ENCODE data around the gene ST8SIA1. TPM values are rescaled to one million over a fixed set of nuclear protein-coding genes. Genes with fewer than 3 reads are reported as not detected.

The ST8SIA1 gene
- total and polyA plus RNA-seq, 2 of the 8 experiments (the other 6 are each of a cell fraction or from before 2014, with no cell fraction given) = 1.9 to 4.4 TPM

GRCh38 chr12:22339691-22340090 is 5.2 kb upstream of the ST8SIA1 start:
- Histone ChIP-seq H3K4me2 (ENCODE audit: insufficient read depth in 1 of 2, low read depth in 2 of 2, low read length in 2 of 2) (no peak overlapping the region), H3K23ac (ENCODE audit: insufficient read length) (no peak overlapping the region), H3K4me1 (replicated peaks in 1 of 4; ENCODE audit: control insufficient read depth in 3 of 4, insufficient read depth in 4 of 4, low read length in 3 of 4) (no peaks in the 10 kb centered on the region), H3K36me3 (ENCODE audit: control insufficient read depth in 2 of 4, insufficient read depth in 4 of 4, low read length in 3 of 4) (no peaks in the 10 kb centered on the region), H3K9me3 (ENCODE audit: insufficient read depth in 2 of 2, low read depth in 1 of 2, low read length in 1 of 2) (no peaks in the 10 kb centered on the region), H2BK20ac (ENCODE audit: low read length) (no peak overlapping the region), H3K18ac (ENCODE audit: extremely low read depth, low read length) (no peak overlapping the region), H3K4me3 (ENCODE audit: extremely low read depth in 1 of 4, insufficient read depth in 2 of 4, low read depth in 3 of 4, low read length in 4 of 4) (no peak overlapping the region), H2AK5ac (ENCODE audit: low read depth, low read length) (no peak overlapping the region), H2AFZ (ENCODE audit: low read length) (no peak overlapping the region), H3K27me3 (replicated peaks in 1 of 4; ENCODE audit: control insufficient read depth in 3 of 4, extremely low read depth in 1 of 4, insufficient read depth in 3 of 4, low read length in 3 of 4) (0 out of 7 replicates have a peak, but pooled peaks cover 0 to 3% (median 0%) of the 10 kb centered on the region in 4 experiments), H4K20me1 (replicated peaks in 1 of 2; ENCODE audit: control insufficient read depth in 1 of 2, insufficient read depth in 2 of 2, low read length in 2 of 2) (no peaks in the 10 kb centered on the region), H4K8ac (ENCODE audit: extremely low read depth, insufficient read depth, low read length) (no peak overlapping the region), H3K79me1 (ENCODE audit: low read depth, low read length) (no peaks in the 10 kb centered on the region), H3K23me2 (ENCODE audit: low read depth, low read length) (peaks cover 7% of the 10 kb centered on the region), H4K91ac (replicated peaks; ENCODE audit: insufficient read length, low read length) (no peak overlapping the region), H2BK120ac (replicated peaks; ENCODE audit: low read depth, low read length) (no peak overlapping the region), H4K5ac (ENCODE audit: insufficient read length, low read depth, low read length) (no peak overlapping the region), H3K27ac (ENCODE audit: low read depth, low read length) (no peak overlapping the region), H2BK15ac (ENCODE audit: low read length) (no peak overlapping the region), H2BK12ac (ENCODE audit: low read depth, low read length) (no peak overlapping the region), H3K14ac (ENCODE audit: insufficient read length) (no peak overlapping the region), H3K56ac (replicated peaks; ENCODE audit: insufficient read length, low read depth, low read length) (no peak overlapping the region), H3K79me2 (ENCODE audit: control insufficient read depth in 1 of 2, insufficient read depth in 2 of 2, low read length in 2 of 2) (no peaks in the 10 kb centered on the region), H3K9ac (replicated peaks in 1 of 4; ENCODE audit: extremely low read depth in 1 of 4, low read depth in 3 of 4, low read length in 3 of 4) (no peak overlapping the region), H2BK5ac (ENCODE audit: low read depth, low read length) (no peak overlapping the region), H3K4ac (replicated peaks; ENCODE audit: insufficient read length, low read depth, low read length) (no peak overlapping the region)
- FAIRE-seq (no peak), DNase-seq (ENCODE audit: low read depth in 1 of 2, low spot score in 2 of 2) (no peak)
- no peak for TF ChIP-seq SP2 (IDR thresholded peaks at IDR 0.05; ENCODE audit: low read length)
- no peak for TF ChIP-seq E2F6 (IDR thresholded peaks at IDR 0.05)
- no peak for TF ChIP-seq CBX8 (IDR thresholded peaks at IDR 0.05; ENCODE audit: borderline replicate concordance, low read depth, low read length)
- no peak for TF ChIP-seq BACH1 (IDR thresholded peaks at IDR 0.05; ENCODE audit: low read length)
- no peak for TF ChIP-seq CTCF (IDR thresholded peaks at IDR 0.05; ENCODE audit: control extremely low read depth in 1 of 3, insufficient read depth in 1 of 3, low read depth in 1 of 3, low read length in 3 of 3)
- no peak for TF ChIP-seq HDAC2 (IDR thresholded peaks at IDR 0.05; ENCODE audit: borderline replicate concordance in 1 of 2, low read depth in 2 of 2, low read length in 2 of 2)
- TF ChIP-seq RNF2 (IDR thresholded peaks at IDR 0.05; ENCODE audit: borderline replicate concordance, low read depth, low read length, missing control alignments, poor library complexity, severe bottlenecking) = no peak
- no peak for TF ChIP-seq EGR1 (IDR thresholded peaks at IDR 0.05; ENCODE audit: borderline replicate concordance, low read depth, low read length)
- TF ChIP-seq GTF2F1 (IDR thresholded peaks at IDR 0.05; ENCODE audit: borderline replicate concordance, low read depth, low read length) = no peak
- ChIA-PET CTCF (ENCODE audit: partially characterized antibody) (interaction anchor here (0.9 to 1.5 kb wide), 3 partner anchors 108 to 350 kb away, joined by 3 to 4 read pairs (median 3); no protein-coding TSS in a partner anchor), POLR2A (ENCODE audit: partially characterized antibody) (interaction anchor here (0.6 kb wide), 1 partner anchor 261 kb away, joined by 3 read pairs; no protein-coding TSS in a partner anchor)
- 92% methylated on average over 9 of the region's 9 CpGs; no CpG with 5 or more reads in 1 of the 2 experiments for WGBS, 2 experiments (ENCODE audit: extremely low coverage in 1 of 2, insufficient coverage in 1 of 2, insufficient read length in 1 of 2, insufficient replicate concordance in 2 of 2, low coverage in 1 of 2, low lambda C conversion rate in 2 of 2, missing lambda C conversion rate in 1 of 2)
